Endothelial cell (in vitro differentiated cells): Measurements from ENCODE around the gene SLC16A3. TPM values are rescaled to one million over a fixed set of nuclear protein-coding genes. Genes with fewer than 3 reads are reported as not detected.

Source experiments
- DNase-seq: peaks from one replicate; pipeline ENCODE4 v3.0.0; 2021; ENCODE audit warnings: low spot score
- H3K27ac Mint-ChIP-seq: one replicate; pipeline ENCODE4 v1.8.0; 2021; ENCODE audit warnings: mixed read lengths, inconsistent platforms; ENCODE audit not compliant: unreplicated experiment
- H3K27me3 Mint-ChIP-seq: one replicate; pipeline ENCODE4 v1.8.0; 2021; ENCODE audit warnings: mild to moderate bottlenecking, moderate library complexity, mixed read lengths, inconsistent platforms; ENCODE audit not compliant: unreplicated experiment
- H3K36me3 Mint-ChIP-seq: one replicate; pipeline ENCODE4 v1.8.0; 2021; ENCODE audit warnings: mild to moderate bottlenecking, low read depth, mixed read lengths, inconsistent platforms; ENCODE audit not compliant: unreplicated experiment
- H3K4me1 Mint-ChIP-seq: one replicate; pipeline ENCODE4 v1.8.0; 2021; ENCODE audit warnings: mild to moderate bottlenecking, mixed read lengths, inconsistent platforms; ENCODE audit not compliant: unreplicated experiment
- H3K4me3 Mint-ChIP-seq: one replicate; pipeline ENCODE4 v1.8.0; 2021; ENCODE audit warnings: mild to moderate bottlenecking, mixed read lengths, inconsistent platforms; ENCODE audit not compliant: unreplicated experiment
- H3K9me3 Mint-ChIP-seq: one replicate; pipeline ENCODE4 v1.8.0; 2021; ENCODE audit warnings: mixed read lengths, inconsistent platforms; ENCODE audit not compliant: unreplicated experiment
- long read RNA-seq: library from polyadenylated mRNA; unstranded; transcript quantifications from one replicate; pipeline ENCODE4 v2.0.0, GENCODE V29; 2020; ENCODE audit not compliant: unreplicated experiment
- total RNA-seq: library from RNA; stranded (reverse); fragmentation: NEBNext Ultra II Directional; extraction: Animal tissue kit (Norgen Biotek cat#: 25700); gene quantifications from one replicate; pipeline ENCODE4 v1.2.1, GENCODE V29; 2021; ENCODE audit not compliant: unreplicated experiment
- TF ChIP-seq, protein P1 (sequence below): fragments of 200-600 bp; sonication (generic); IDR thresholded peaks from one replicate; pipeline ENCODE4 v1.5.0; 2021; ENCODE audit warnings: antibody characterized with exemption; ENCODE audit not compliant: unreplicated experiment

SLC16A3 gene
- 76.2 TPM for total RNA-seq
- long read RNA-seq, partial matches to known transcripts = 0 of 6 reads
- long read RNA-seq, other reads (novel, unspliced or antisense) = 3 of 6 reads

- H3K9me3 Mint-ChIP-seq = no peaks in the 10 kb centered on the region
- H3K27ac Mint-ChIP-seq = peak within 1 kb of the TSS; percentile 78
- TF ChIP-seq, protein P1, sequence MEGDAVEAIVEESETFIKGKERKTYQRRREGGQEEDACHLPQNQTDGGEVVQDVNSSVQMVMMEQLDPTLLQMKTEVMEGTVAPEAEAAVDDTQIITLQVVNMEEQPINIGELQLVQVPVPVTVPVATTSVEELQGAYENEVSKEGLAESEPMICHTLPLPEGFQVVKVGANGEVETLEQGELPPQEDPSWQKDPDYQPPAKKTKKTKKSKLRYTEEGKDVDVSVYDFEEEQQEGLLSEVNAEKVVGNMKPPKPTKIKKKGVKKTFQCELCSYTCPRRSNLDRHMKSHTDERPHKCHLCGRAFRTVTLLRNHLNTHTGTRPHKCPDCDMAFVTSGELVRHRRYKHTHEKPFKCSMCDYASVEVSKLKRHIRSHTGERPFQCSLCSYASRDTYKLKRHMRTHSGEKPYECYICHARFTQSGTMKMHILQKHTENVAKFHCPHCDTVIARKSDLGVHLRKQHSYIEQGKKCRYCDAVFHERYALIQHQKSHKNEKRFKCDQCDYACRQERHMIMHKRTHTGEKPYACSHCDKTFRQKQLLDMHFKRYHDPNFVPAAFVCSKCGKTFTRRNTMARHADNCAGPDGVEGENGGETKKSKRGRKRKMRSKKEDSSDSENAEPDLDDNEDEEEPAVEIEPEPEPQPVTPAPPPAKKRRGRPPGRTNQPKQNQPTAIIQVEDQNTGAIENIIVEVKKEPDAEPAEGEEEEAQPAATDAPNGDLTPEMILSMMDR = no peak
- peak; percentile 62 for DNase-seq
- H3K4me1 Mint-ChIP-seq = peaks cover 5% of the 10 kb centered on the region
- H3K4me3 Mint-ChIP-seq = peak within 1 kb of the TSS; percentile 90
- H3K36me3 Mint-ChIP-seq = no peaks in the 10 kb centered on the region
- H3K27me3 Mint-ChIP-seq = peaks cover 2% of the 10 kb centered on the region
These were observed at the start of gene SLC16A3 for GRCh38 chr17:82228842-82229697. TSS of gene SLC16A3 (plus strand) at chr17:82229042. CDS start at chr17:82236009, 6,967 bp downstream.

DNA sequence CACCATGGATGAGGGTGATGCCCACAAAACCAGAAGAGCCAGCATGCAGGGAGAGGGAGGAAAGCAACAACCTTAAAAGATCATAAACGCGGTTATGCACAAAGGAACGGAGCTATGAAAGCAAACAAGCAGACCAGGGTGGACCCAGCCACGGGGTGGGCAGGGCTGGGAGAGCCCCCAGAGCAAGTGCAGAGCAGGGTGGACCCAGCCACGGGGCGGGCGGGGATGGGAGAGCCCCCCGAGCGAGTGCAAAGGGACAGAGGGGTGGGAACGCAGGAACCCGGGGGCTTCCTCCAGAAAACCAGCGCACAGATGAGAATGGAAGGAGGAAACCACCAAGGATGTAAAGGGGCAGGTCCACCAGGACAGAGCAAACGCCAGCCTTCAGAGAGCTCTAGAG is 49.4 kb upstream of the SLC16A3 start:
- peaks cover 47% of the 10 kb centered on the region for H3K36me3 Mint-ChIP-seq
- DNase-seq = no peak
- no peak overlapping the region for H3K27ac Mint-ChIP-seq
- H3K4me3 Mint-ChIP-seq = peak overlapping the region; percentile 33
- TF ChIP-seq, protein P1 = no peak
- H3K4me1 Mint-ChIP-seq = peaks cover 8% of the 10 kb centered on the region
- no peaks in the 10 kb centered on the region for H3K9me3 Mint-ChIP-seq
- peaks cover 14% of the 10 kb centered on the region for H3K27me3 Mint-ChIP-seq

DNA sequence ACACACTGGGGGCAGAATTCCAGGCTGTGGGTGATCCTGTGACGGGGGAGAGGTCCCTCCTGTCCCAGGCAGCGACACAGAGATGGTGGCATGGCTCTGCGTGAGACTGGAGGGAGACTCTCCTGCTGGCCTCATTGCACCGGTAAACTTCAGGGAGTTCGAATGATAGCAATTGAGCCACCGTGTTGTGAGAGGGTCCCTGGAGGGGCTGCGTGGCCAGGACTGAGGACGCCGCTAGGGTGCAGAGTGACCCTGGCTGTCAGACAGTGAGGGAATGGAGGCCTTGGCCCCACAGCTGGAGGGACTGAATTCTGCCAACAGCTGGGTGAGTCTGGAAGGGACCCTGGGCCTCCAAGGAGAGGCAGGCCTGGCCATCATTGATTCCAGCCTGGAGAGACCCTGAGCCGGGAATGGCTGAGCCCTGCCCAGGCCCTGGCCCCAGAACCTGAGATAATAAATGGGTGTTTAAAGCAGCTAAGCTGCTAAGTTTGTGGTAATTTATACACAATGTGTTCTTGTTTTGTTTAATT is 48.8 kb upstream of the SLC16A3 start:
- Mint-ChIP-seq H3K9me3 (no peaks in the 10 kb centered on the region), H3K4me3 (peak overlapping the region; percentile 33), H3K27ac (no peak overlapping the region), H3K4me1 (peaks cover 2% of the 10 kb centered on the region), H3K36me3 (peaks cover 44% of the 10 kb centered on the region), H3K27me3 (peaks cover 12% of the 10 kb centered on the region)
- TF ChIP-seq, protein P1 = no peak
- no peak for DNase-seq

- no peak overlapping the region for H3K27ac Mint-ChIP-seq
- no peaks in the 10 kb centered on the region for H3K4me1 Mint-ChIP-seq
- DNase-seq = no peak
- H3K4me3 Mint-ChIP-seq = no peak overlapping the region
- TF ChIP-seq, protein P1 = no peak
- no peaks in the 10 kb centered on the region for H3K9me3 Mint-ChIP-seq
- peaks cover 34% of the 10 kb centered on the region for H3K36me3 Mint-ChIP-seq
- H3K27me3 Mint-ChIP-seq = peaks cover 5% of the 10 kb centered on the region
These were observed 47.9 kb upstream of the SLC16A3 start for GRCh38 chr17:82180776-82181528.
